SU-DHL-6 (cell line): ENCODE measurements around the gene RAD51D.
A peak's percentile ranks its signal among the peaks of the same experiment; 100 is the strongest.

Experiments used
- H2AFZ ChIP-seq: fragments of 200-600 bp; sonication (generic); 2 replicates; pipeline ENCODE4 v1.6.1; 2014; ENCODE audit warnings: low read depth, mild to moderate bottlenecking, moderate library complexity, mixed read lengths, antibody characterized with exemption, low read length; ENCODE audit not compliant: severe bottlenecking
- H3F3A ChIP-seq: fragments of 200-600 bp; shearing (Covaris generic); 2 replicates; pipeline ENCODE4 v1.6.0; 2016; ENCODE audit warnings: antibody characterized with exemption, mild to moderate bottlenecking; ENCODE audit not compliant: insufficient read depth
- H3K27ac ChIP-seq: fragments of 200-600 bp; sonication (generic); 2 replicates; pipeline ENCODE4 v1.5.1; 2016; ENCODE audit warnings: low read depth, mild to moderate bottlenecking, low read length, moderate library complexity, mixed read lengths
- H3K27me3 ChIP-seq: fragments of 200-600 bp; sonication (generic), shearing (Covaris generic); 2 replicates; pipeline ENCODE4 v1.6.0; 2014; ENCODE audit warnings: mild to moderate bottlenecking, low read length
- H3K36me3 ChIP-seq: fragments of 200-600 bp; sonication (generic); 2 replicates; pipeline ENCODE4 v1.6.1; 2014; ENCODE audit warnings: mild to moderate bottlenecking, low read length, mixed read lengths
- H3K4me2 ChIP-seq: fragments of 300-600, 200-600 bp; shearing (Covaris generic), sonication (generic); 2 replicates; pipeline ENCODE4 v1.6.0; 2014; ENCODE audit warnings: low read length, low read depth, mild to moderate bottlenecking; ENCODE audit not compliant: poor library complexity, severe bottlenecking
- H3K4me3 ChIP-seq: fragments of 200-600 bp; sonication (generic); 2 replicates; pipeline ENCODE4 v1.5.1; 2014; ENCODE audit warnings: antibody characterized with exemption, low read length, mild to moderate bottlenecking, mixed read lengths; ENCODE audit not compliant: insufficient read depth, poor library complexity, severe bottlenecking
- H3K79me2 ChIP-seq: fragments of 200-600 bp; sonication (generic); 2 replicates; pipeline ENCODE4 v1.6.1; 2014; ENCODE audit warnings: mild to moderate bottlenecking, low read length, moderate library complexity; ENCODE audit not compliant: insufficient read depth
- H3K9ac ChIP-seq: fragments of 200-600 bp; sonication (generic); 2 replicates; pipeline ENCODE4 v1.7.0; 2014; ENCODE audit warnings: mild to moderate bottlenecking, low read length
- H3K9me2 ChIP-seq: fragments of 200-600 bp; sonication (generic); replicated peaks from 2 replicates; pipeline ENCODE4 v1.6.1; 2014; ENCODE audit warnings: low read length; ENCODE audit not compliant: insufficient read depth
- H3K9me3 ChIP-seq: fragments of 200-600 bp; sonication (generic); 2 replicates; pipeline ENCODE4 v1.6.1; 2014; ENCODE audit warnings: low read length, mixed read lengths; ENCODE audit not compliant: insufficient read depth
- H4K20me1 ChIP-seq: fragments of 200-600 bp; sonication (generic); 2 replicates; pipeline ENCODE4 v1.6.1; 2014; ENCODE audit warnings: low read depth, mild to moderate bottlenecking, antibody characterized with exemption, low read length, moderate library complexity, mixed read lengths
- CTCF ChIP-seq: fragments of 200-600 bp; sonication (generic); IDR thresholded peaks from one replicate; pipeline ENCODE4 v1.5.1; 2017; ENCODE audit warnings: antibody characterized with exemption, mild to moderate bottlenecking, low read length, moderate library complexity; ENCODE audit not compliant: insufficient read depth, poor library complexity, severe bottlenecking
- EZH2phosphoT487 ChIP-seq: fragments of 200-600 bp; sonication (generic), shearing (Covaris generic); conservative IDR thresholded peaks from 2 replicates; pipeline ENCODE4 v1.6.1; 2018; ENCODE audit warnings: mild to moderate bottlenecking, antibody characterized with exemption, low read length, moderate library complexity, mixed read lengths

RAD51D gene

GRCh38 chr17:35087731-35088355 is 31.8 kb downstream of the RAD51D start:
- H3F3A ChIP-seq: 0 out of 2 replicates have a peak, but pooled peaks cover 5% of the 10 kb centered on the region
- peak overlapping the region; percentile 75 for H3K4me2 ChIP-seq
- H3K79me2 ChIP-seq: no peaks in the 10 kb centered on the region
- no peaks in the 10 kb centered on the region for H4K20me1 ChIP-seq
- H3K27ac ChIP-seq: no peak overlapping the region
- H3K27me3 ChIP-seq: no peaks in the 10 kb centered on the region
- peak overlapping the region; percentile 81 for H3K4me3 ChIP-seq
- H3K9ac ChIP-seq: peak overlapping the region; percentile 85; the same call in 1 of the 2 replicates
- no peak for TF ChIP-seq CTCF
- no peak for TF ChIP-seq EZH2phosphoT487
- H2AFZ ChIP-seq: peak overlapping the region; percentile 83
- no peaks in the 10 kb centered on the region for H3K9me3 ChIP-seq
- H3K36me3 ChIP-seq: no peaks in the 10 kb centered on the region
- H3K9me2 ChIP-seq: no peaks in the 10 kb centered on the region

GRCh38 chr17:35086931-35087573 is 32.6 kb downstream of the RAD51D start:
- no peak overlapping the region for H3K4me3 ChIP-seq
- no peak overlapping the region for H3K4me2 ChIP-seq
- H3K27me3 ChIP-seq: no peaks in the 10 kb centered on the region
- TF ChIP-seq EZH2phosphoT487 (no peak), CTCF (no peak)
- H3K9me3 ChIP-seq: no peaks in the 10 kb centered on the region
- no peaks in the 10 kb centered on the region for H3K36me3 ChIP-seq
- no peaks in the 10 kb centered on the region for H3K79me2 ChIP-seq
- no peak overlapping the region for H3K27ac ChIP-seq
- H2AFZ ChIP-seq: no peak overlapping the region
- no peaks in the 10 kb centered on the region for H4K20me1 ChIP-seq
- H3F3A ChIP-seq: 0 out of 2 replicates have a peak, but pooled peaks cover 5% of the 10 kb centered on the region
- no peaks in the 10 kb centered on the region for H3K9me2 ChIP-seq
- H3K9ac ChIP-seq: no peak overlapping the region

DNA sequence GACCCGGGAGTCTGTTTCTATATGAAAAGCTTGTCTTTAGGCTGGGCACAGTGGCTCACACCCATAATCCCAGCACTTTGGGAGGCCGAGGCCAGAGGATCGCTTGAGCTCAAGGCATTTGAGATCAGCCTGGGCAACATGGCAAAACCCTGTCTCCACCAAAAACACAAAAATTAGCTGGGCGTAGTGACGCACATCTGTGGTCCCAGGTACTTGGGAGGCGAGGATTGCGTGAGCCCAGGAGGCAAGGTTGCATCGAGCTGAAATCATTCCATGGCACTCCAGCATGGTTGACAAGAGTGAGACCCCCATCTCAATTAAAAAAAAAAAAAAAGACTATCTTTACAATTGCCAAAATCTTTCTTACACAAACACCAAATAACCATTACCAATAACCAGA is 33.5 kb downstream of the RAD51D start:
- Histone ChIP-seq H4K20me1 (no peaks in the 10 kb centered on the region), H3K4me3 (no peak overlapping the region), H3K79me2 (no peaks in the 10 kb centered on the region), H3K4me2 (no peak overlapping the region), H3F3A (0 out of 2 replicates have a peak, but pooled peaks cover 5% of the 10 kb centered on the region), H3K9ac (no peak overlapping the region), H2AFZ (no peak overlapping the region), H3K27ac (no peak overlapping the region), H3K27me3 (no peaks in the 10 kb centered on the region), H3K9me2 (no peaks in the 10 kb centered on the region), H3K36me3 (no peaks in the 10 kb centered on the region), H3K9me3 (no peaks in the 10 kb centered on the region)
- no peak for TF ChIP-seq CTCF
- no peak for TF ChIP-seq EZH2phosphoT487
